GM19455 (cell line): Measurements from ENCODE around the gene CLASP2.
"Not testable (repeated sequence)": the region's sequence is repeated elsewhere in the genome, so short reads cannot be mapped to it uniquely, and the experiment has no call there.

Source experiments
- ATAC-seq: cut with Tn5 transposase; IDR thresholded peaks from one replicate; pipeline ENCODE4 v1.9.1; 2021; ENCODE audit not compliant: unreplicated experiment

CLASP2 gene

DNA sequence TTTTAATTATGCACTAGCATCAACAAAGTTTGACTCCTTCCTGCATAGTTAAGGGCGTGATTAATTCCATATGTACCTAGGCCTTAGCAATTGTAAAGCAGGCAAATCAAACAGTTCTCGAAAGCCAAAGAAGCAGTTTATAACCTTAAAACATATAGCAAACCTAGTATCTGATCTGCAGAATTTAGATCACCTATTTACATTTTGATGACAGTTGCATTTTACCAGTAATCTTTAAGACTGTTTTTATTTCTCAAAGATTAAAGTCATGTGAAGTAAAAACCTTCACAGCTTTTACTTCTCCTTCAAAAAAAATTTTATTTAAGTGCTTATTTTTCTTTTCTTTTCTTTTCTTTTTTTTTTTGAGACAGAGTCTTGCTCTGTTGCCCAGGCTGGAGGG lies 257.0 kb downstream of the CLASP2 start:
- ATAC-seq, result no peak

DNA sequence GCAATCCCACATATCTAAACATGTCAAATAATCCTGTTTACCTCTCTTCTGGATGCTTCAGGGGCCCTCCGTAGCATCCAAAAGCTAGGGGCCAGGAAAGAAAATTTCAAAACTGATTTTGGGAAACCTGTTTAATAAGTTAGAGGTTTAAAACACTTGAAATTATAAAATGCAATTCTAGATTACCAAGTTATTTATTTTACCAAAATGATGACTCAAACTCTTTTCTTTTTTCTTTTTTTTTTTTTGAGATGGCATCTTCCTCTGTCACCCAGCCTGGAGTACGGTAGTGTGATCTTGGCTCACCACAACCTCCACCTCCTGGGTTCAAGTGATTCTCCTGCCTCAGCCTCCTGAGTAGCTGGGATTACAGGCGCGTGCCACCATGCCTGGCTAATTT lies 258.5 kb downstream of the CLASP2 start:
- ATAC-seq, result not testable (repeated sequence)

DNA sequence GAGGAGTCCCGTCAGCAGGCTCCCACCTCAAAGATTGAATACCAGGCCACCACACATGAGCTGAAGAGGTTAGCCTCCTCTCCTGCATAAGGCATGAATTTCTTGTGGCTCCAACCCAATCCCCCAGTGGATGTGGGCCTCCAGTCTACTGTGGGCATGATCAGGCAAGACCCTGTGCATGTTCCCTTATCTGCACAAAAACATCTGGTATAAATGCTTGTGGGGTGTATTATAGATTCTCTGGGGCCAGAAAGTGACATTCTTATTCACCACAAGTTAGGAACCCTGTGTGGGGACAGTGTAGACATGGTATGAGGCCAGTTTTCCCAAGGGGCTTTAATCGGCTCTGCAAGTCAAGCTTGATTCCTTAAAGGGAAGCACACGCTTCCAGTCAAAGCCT lies 259.6 kb downstream of the CLASP2 start:
- ATAC-seq, result no peak

DNA sequence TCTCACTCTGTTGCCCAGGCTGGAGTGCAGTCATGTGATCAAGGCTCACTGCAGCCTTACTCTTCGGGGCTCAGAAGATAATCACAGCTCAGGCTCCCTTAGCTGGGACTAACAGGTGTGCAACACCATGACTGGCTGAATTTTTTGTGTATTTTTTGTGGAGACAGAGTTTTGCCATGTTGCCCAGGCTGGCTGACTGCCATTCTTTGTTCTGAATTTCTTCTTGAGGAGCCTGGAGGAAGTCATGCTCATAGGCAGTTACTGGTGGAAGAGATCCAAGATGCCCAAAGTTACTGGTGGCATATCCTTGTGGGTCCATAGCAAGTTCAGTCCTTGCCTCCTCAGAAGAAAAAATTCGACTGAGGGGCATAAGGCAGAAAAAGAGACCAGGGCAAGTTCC lies 261.3 kb downstream of the CLASP2 start:
- no peak for ATAC-seq

DNA sequence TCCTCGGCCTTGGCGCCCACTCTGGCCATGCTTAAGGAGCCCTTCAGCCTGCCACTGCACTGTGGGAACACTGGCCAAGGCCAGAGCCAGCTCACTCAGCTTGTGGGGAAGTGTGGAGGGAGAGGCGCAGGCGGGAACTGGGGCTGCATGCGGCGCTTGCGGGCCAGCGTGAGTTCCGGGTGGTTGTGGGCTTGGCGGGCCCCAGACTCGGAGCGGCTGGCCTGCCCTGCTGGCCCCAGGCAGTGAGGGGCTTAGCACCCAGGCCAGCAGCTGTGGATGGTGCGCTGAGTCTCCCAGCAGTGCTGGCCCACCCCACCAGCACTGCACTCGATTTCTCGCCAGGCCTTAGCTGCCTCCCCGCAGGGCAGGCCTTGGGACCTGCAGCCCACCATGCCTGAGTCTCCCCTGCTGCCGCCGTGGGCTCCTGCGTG lies 264.7 kb downstream of the CLASP2 start:
- ATAC-seq, result no peak

DNA sequence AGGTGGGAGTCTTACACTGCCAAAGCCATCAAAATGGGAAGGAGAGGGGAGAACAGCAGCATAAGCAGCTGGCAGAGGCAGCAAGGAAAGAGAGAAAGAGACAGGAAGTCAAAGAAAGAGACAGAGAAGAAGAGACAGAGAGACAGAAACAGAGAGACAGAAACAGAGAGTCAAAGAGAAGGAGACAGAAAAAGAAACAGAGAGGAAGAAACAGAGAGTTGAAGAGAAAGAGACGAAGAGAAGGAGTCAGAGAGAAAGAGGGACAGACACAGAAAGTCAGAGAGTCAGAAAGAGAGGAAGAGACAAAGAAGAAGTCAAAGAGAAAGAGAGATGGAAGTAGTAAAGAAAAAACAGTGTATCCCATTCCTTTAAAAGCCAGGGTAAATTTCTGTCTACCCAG lies 266.1 kb downstream of the CLASP2 start:
- not testable (repeated sequence) for ATAC-seq

DNA sequence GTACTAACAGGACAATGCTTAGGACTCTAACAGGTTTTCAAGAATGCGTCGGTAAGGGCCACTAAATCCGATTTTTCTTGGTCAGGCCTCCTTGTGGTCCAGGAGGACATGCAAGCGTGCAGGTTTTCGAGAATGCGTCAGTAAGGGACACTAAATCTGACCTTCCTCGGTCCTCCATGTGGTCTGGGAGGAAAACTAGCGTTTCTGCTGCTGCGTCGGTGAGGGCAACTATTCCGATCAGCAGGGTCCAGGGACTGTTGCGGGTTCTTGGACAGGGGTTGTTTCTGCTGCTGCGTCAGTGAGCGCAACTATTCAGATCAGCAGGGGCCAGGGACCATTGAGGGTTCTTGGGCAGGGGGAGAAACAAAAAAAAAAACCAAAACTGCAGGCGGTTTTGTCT lies 270.1 kb downstream of the CLASP2 start:
- no peak for ATAC-seq

DNA sequence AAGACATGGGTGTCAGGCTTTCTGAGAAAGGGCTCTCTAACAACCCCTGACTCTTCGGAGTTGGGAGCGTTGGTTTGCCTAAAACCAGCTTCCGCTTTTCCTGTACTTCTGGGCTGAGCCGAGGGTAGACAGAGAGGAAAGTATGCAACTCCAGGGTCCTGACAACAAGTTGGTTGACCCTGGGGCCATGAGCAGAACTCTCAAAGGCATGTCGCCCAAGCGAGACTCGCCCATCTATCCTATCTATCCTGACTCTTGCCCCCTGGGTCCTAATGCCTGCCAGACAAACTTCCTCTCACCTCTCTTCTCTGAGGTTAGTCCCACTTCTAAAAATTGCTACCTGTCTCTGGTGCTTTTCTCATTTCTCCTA lies 270.8 kb downstream of the CLASP2 start:
- not testable (repeated sequence) for ATAC-seq
